ENCODE data around the gene BCL7C. TPM values are rescaled to one million over a fixed set of nuclear protein-coding genes. Genes with fewer than 3 reads are reported as not detected.
A peak's percentile ranks its signal among the peaks of the same experiment; 100 is the strongest.

Gene BCL7C
- polyA plus RNA-seq, 4 donors: 23.7 to 33.2 (median 30.5) TPM

GRCh38 chr16:30841332-30841731 lies 52.5 kb downstream of the BCL7C start:
- FAIRE-seq (no peak), DNase-seq (no peak)
- 92 to 97% (median 94%) methylated on average over 9 of the region's 9 CpGs for WGBS, 3 donors
- Histone ChIP-seq H3K4me1 (ENCODE audit: control insufficient read depth in 3 of 3, insufficient read depth in 2 of 3, low read depth in 1 of 3, low read length in 2 of 3) (peaks cover 2 to 37% (median 2%) of the 10 kb centered on the region in 3 donors), H3K9me3 (ENCODE audit: control insufficient read depth in 2 of 2, insufficient read depth in 1 of 2, low read depth in 1 of 2, low read length in 1 of 2) (no peaks in the 10 kb centered on the region), H3K36me3 (ENCODE audit: control insufficient read depth in 3 of 3, insufficient read depth in 2 of 3, low read depth in 1 of 3, low read length in 3 of 3) (no peaks in the 10 kb centered on the region), H3K27me3 (ENCODE audit: control insufficient read depth in 3 of 3, insufficient read depth in 3 of 3, low read length in 3 of 3) (no peaks in the 10 kb centered on the region), H3K4me3 (ENCODE audit: low read depth in 1 of 3, low read length in 3 of 3) (no peak overlapping the region), H3K27ac (ENCODE audit: low read depth in 1 of 3, low read length in 2 of 3) (no peak overlapping the region)

DNA sequence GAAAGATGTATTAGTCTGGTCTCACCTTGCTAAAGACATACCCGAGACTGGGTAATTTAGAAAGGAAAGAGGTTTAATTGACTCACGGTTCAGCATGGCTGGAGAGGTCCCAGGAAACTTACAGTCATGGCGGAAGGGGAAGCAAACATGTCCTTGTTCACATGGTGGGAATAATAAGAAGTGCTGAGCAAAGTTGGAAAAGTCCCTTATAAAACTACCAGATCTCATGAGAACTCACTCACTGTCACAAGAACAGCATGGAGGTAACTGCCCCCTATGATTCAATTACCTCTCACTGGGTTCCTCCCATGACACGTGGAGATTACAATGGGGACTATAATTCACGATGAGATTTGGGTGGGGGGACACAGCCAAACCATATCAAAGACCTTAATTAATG lies 53.3 kb downstream of the BCL7C start:
- Histone ChIP-seq H3K27me3 (ENCODE audit: control insufficient read depth in 3 of 3, insufficient read depth in 3 of 3, low read length in 3 of 3) (no peaks in the 10 kb centered on the region), H3K27ac (ENCODE audit: low read depth in 1 of 3, low read length in 2 of 3) (peak overlapping the region in 2 of 3 donors; percentile 46 to 91), H3K36me3 (ENCODE audit: control insufficient read depth in 3 of 3, insufficient read depth in 2 of 3, low read depth in 1 of 3, low read length in 3 of 3) (no peaks in the 10 kb centered on the region), H3K4me1 (ENCODE audit: control insufficient read depth in 3 of 3, insufficient read depth in 2 of 3, low read depth in 1 of 3, low read length in 2 of 3) (peaks cover 2 to 37% (median 2%) of the 10 kb centered on the region in 3 donors), H3K4me3 (ENCODE audit: low read depth in 1 of 3, low read length in 3 of 3) (no peak overlapping the region), H3K9me3 (ENCODE audit: control insufficient read depth in 2 of 2, insufficient read depth in 1 of 2, low read depth in 1 of 2, low read length in 1 of 2) (no peaks in the 10 kb centered on the region)
- WGBS, 3 donors: 65 to 81% (median 76%) methylated on average over 5 of the region's 5 CpGs
- FAIRE-seq (no peak), DNase-seq (no peak)

GRCh38 chr16:30839523-30840227 lies 54.2 kb downstream of the BCL7C start:
- H3K36me3 ChIP-seq (ENCODE audit: control insufficient read depth in 3 of 3, insufficient read depth in 2 of 3, low read depth in 1 of 3, low read length in 3 of 3): peaks cover 0 to 3% (median 0%) of the 10 kb centered on the region in 3 donors
- FAIRE-seq (no peak), DNase-seq (peak; percentile 88 to 96)
- H3K4me1 ChIP-seq (ENCODE audit: control insufficient read depth in 3 of 3, insufficient read depth in 2 of 3, low read depth in 1 of 3, low read length in 2 of 3): peaks cover 2 to 32% (median 2%) of the 10 kb centered on the region in 3 donors
- no peaks in the 10 kb centered on the region for H3K27me3 ChIP-seq (ENCODE audit: control insufficient read depth in 3 of 3, insufficient read depth in 3 of 3, low read length in 3 of 3)
- peak overlapping the region; percentile 77 to 91 (median 82) for H3K27ac ChIP-seq (ENCODE audit: low read depth in 1 of 3, low read length in 2 of 3)
- no peak overlapping the region for H3K4me3 ChIP-seq (ENCODE audit: low read depth in 1 of 3, low read length in 3 of 3)
- no peaks in the 10 kb centered on the region for H3K9me3 ChIP-seq (ENCODE audit: control insufficient read depth in 2 of 2, insufficient read depth in 1 of 2, low read depth in 1 of 2, low read length in 1 of 2)
- WGBS, 3 donors: 12 to 51% (median 43%) methylated on average over 5 of the region's 5 CpGs

DNA sequence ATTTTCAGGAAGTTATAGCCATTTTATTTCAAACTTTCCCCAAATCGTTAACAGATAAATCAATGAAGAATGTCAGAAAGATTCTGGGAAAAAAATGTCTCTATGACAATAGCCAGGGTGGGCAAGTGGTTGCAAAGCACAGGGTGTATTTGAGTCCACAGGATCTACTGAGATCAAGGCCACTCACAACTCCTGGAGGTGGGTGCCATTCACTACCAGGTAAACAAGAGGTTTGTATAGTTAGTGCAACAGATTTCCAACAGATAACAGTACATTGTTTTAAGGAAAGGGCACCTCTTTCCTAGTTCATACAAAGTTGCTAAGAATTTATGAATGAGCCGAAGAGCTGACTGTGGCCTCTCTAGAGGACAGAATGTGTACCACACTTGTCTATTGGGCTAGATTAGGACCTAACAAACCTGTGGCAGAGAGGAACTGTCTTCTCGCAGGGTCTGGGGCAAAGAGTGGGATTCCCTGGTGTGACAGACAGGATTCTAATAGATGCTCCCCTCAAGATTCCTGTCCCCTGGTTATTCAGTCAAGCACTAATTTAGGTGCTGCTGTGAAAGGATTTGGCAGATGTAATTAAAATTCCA lies 54.9 kb downstream of the BCL7C start:
- Histone ChIP-seq H3K36me3 (ENCODE audit: control insufficient read depth in 3 of 3, insufficient read depth in 2 of 3, low read depth in 1 of 3, low read length in 3 of 3) (peaks cover 0 to 5% (median 0%) of the 10 kb centered on the region in 3 donors), H3K27ac (ENCODE audit: low read depth in 1 of 3, low read length in 2 of 3) (peak overlapping the region; percentile 77 to 91 (median 82)), H3K27me3 (ENCODE audit: control insufficient read depth in 3 of 3, insufficient read depth in 3 of 3, low read length in 3 of 3) (no peaks in the 10 kb centered on the region), H3K4me1 (ENCODE audit: control insufficient read depth in 3 of 3, insufficient read depth in 2 of 3, low read depth in 1 of 3, low read length in 2 of 3) (peaks cover 2 to 32% (median 2%) of the 10 kb centered on the region in 3 donors), H3K4me3 (ENCODE audit: low read depth in 1 of 3, low read length in 3 of 3) (no peak overlapping the region), H3K9me3 (ENCODE audit: control insufficient read depth in 2 of 2, insufficient read depth in 1 of 2, low read depth in 1 of 2, low read length in 1 of 2) (no peaks in the 10 kb centered on the region)
- no peak for DNase-seq
- FAIRE-seq: no peak
- WGBS, 3 donors: 34 to 62% (median 45%) methylated on average over 3 of the region's 3 CpGs

DNA sequence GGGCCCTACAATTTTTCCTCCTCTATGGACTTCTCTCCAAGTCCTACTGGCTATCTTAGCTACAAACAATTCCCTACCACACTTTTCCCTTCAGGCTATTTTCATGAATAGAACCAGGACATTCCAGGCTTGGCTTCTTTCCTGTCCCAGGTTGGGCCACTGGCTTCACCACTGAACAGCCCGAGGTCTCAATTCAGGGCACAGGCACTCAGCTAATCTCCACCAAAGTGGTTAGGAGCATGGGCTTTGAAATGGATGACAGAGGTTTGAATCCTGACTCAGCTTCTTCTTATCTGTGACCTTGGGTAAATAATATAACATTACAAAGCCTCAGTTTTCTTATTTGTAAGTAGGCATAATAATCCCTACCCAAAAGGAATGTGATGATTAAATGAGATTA lies 56.0 kb downstream of the BCL7C start:
- DNase-seq (no peak), FAIRE-seq (no peak)
- Histone ChIP-seq H3K27me3 (ENCODE audit: control insufficient read depth in 3 of 3, insufficient read depth in 3 of 3, low read length in 3 of 3) (no peaks in the 10 kb centered on the region), H3K4me3 (ENCODE audit: low read depth in 1 of 3, low read length in 3 of 3) (no peak overlapping the region), H3K27ac (ENCODE audit: low read depth in 1 of 3, low read length in 2 of 3) (peak overlapping the region in 1 of 3 donors; percentile 27), H3K9me3 (ENCODE audit: control insufficient read depth in 2 of 2, insufficient read depth in 1 of 2, low read depth in 1 of 2, low read length in 1 of 2) (no peaks in the 10 kb centered on the region), H3K4me1 (ENCODE audit: control insufficient read depth in 3 of 3, insufficient read depth in 2 of 3, low read depth in 1 of 3, low read length in 2 of 3) (peaks cover 2 to 32% (median 2%) of the 10 kb centered on the region in 3 donors), H3K36me3 (ENCODE audit: control insufficient read depth in 3 of 3, insufficient read depth in 2 of 3, low read depth in 1 of 3, low read length in 3 of 3) (peaks cover 0 to 5% (median 0%) of the 10 kb centered on the region in 3 donors)
- 81 to 86% (median 85%) methylated on average over 1 of the region's 1 CpG for WGBS, 3 donors

Other genes starting within 250 kb of the BCL7C start
- 100 to 1,000 TPM in 2 of 4 donors, 10 to 100 TPM in 2; 32.1 to 131 (median 82.5) TPM for gene PRR14, start 243.1 kb downstream of the BCL7C start, polyA plus RNA-seq
- gene FBRS, start 235.6 kb downstream of the BCL7C start, polyA plus RNA-seq: 10 to 100 TPM; 36.2 to 94.6 (median 47.6) TPM
- 10 to 100 TPM in 2 of 4 donors, 1 to 10 TPM in 2; 1.6 to 36.8 (median 13.7) TPM for gene SRCAP, start 194.9 kb downstream of the BCL7C start, polyA plus RNA-seq
- gene PHKG2, start 145.7 kb downstream of the BCL7C start, polyA plus RNA-seq: 10 to 100 TPM; 31.2 to 46.5 (median 35.7) TPM
- gene CFAP119, start 132.0 kb downstream of the BCL7C start, polyA plus RNA-seq: 1 to 10 TPM; 2.4 to 6.5 (median 5.1) TPM
- gene RNF40, start 131.8 kb downstream of the BCL7C start, polyA plus RNA-seq: 10 to 100 TPM; 55.9 to 84.9 (median 58.1) TPM
- gene ZNF629, start 106.9 kb downstream of the BCL7C start, polyA plus RNA-seq: 10 to 100 TPM in 1 of 4 donors, 1 to 10 TPM in 3; 3.4 to 17.5 (median 5.8) TPM
- gene CTF1, start 2.5 kb upstream of the BCL7C start, polyA plus RNA-seq: 1 to 10 TPM in 2 of 4 donors, not detected in 2; 1.1 to 3.0 TPM
- 10 to 100 TPM in 2 of 4 donors, 1 to 10 TPM in 2; 8.7 to 26.3 (median 13.4) TPM for gene FBXL19, start 29.5 kb upstream of the BCL7C start, polyA plus RNA-seq
- 10 to 100 TPM in 2 of 4 donors, 1 to 10 TPM in 2; 6.2 to 38.1 (median 8.6) TPM for gene ORAI3, start 55.0 kb upstream of the BCL7C start, polyA plus RNA-seq
- 10 to 100 TPM in 2 of 4 donors, 1 to 10 TPM in 2; 6.9 to 11.4 (median 9.0) TPM for gene SETD1A, start 63.7 kb upstream of the BCL7C start, polyA plus RNA-seq
- gene HSD3B7, start 91.1 kb upstream of the BCL7C start, polyA plus RNA-seq: 10 to 100 TPM; 15.9 to 48.9 (median 23.2) TPM
- gene STX1B, start 116.6 kb upstream of the BCL7C start, polyA plus RNA-seq: 1 to 10 TPM in 1 of 4 donors, under 1 TPM in 1, not detected in 2; 0.64 to 1.5 TPM
- 100 to 1,000 TPM in 2 of 4 donors, 10 to 100 TPM in 2; 64.6 to 115 (median 91.5) TPM for gene STX4, start 139.5 kb upstream of the BCL7C start, polyA plus RNA-seq
- 10 to 100 TPM in 2 of 4 donors, 1 to 10 TPM in 2; 5.4 to 12.2 (median 10.1) TPM for gene ZNF668, start 180.2 kb upstream of the BCL7C start, polyA plus RNA-seq
- gene ZNF646, start 180.3 kb upstream of the BCL7C start, polyA plus RNA-seq: 10 to 100 TPM in 2 of 4 donors, 1 to 10 TPM in 2; 3.0 to 14.0 (median 7.3) TPM
- 1 to 10 TPM; 1.2 to 4.7 (median 1.7) TPM for gene PRSS53, start 194.9 kb upstream of the BCL7C start, polyA plus RNA-seq
- gene VKORC1, start 200.7 kb upstream of the BCL7C start, polyA plus RNA-seq: 10 to 100 TPM; 54.4 to 87.8 (median 80.6) TPM
- gene BCKDK, start 214.3 kb upstream of the BCL7C start, polyA plus RNA-seq: 10 to 100 TPM; 23.8 to 30.5 (median 27.6) TPM
- gene KAT8, start 223.6 kb upstream of the BCL7C start, polyA plus RNA-seq: 10 to 100 TPM; 43.7 to 57.1 (median 44.0) TPM
- gene PRSS8, start 241.7 kb upstream of the BCL7C start, polyA plus RNA-seq: 100 to 1,000 TPM; 220 to 393 (median 292) TPM